Activated CD4-positive, alpha-beta T cell treated with anti-CD3 and anti-CD28 coated beads for 36 hours (primary cell): Measurements from ENCODE around the gene INO80D. TPM values are rescaled to one million over a fixed set of nuclear protein-coding genes. Genes with fewer than 3 reads are reported as not detected.
"Not testable (repeated sequence)": the region's sequence is repeated elsewhere in the genome, so short reads cannot be mapped to it uniquely, and the experiment has no call there.

Experiments used
- ATAC-seq: fragments of 200-7000 bp; cut with Tn5 transposase; one replicate; pipeline ENCODE4 v1.10.0; 2021; ENCODE audit warnings: mild to moderate bottlenecking, moderate library complexity
- CTCF ChIA-PET: fragments of 350-600 bp; sonication (Branson Sonifier 250); formaldehyde crosslinking; loops from one replicate; lab custom pipeline; 2021; ENCODE audit warnings: antibody characterized with exemption; lab: Charles Lee
- POLR2A ChIA-PET: fragments of 350-600 bp; sonication (Branson Sonifier 250); formaldehyde crosslinking; loops from one replicate; lab custom pipeline; 2021; ENCODE audit warnings: antibody characterized with exemption, inconsistent platforms; lab: Charles Lee
- DNase-seq: peaks from one replicate; pipeline ENCODE4 v3.0.0-alpha.2; 2020
- H3K27ac Mint-ChIP-seq: one replicate; pipeline ENCODE4 v1.8.0; 2021; ENCODE audit warnings: mixed read lengths
- H3K27me3 Mint-ChIP-seq: one replicate; pipeline ENCODE4 v1.8.0; 2021; ENCODE audit warnings: mixed read lengths
- H3K36me3 Mint-ChIP-seq: one replicate; pipeline ENCODE4 v1.8.0; 2021; ENCODE audit warnings: low read depth, mixed read lengths
- H3K4me1 Mint-ChIP-seq: one replicate; pipeline ENCODE4 v1.8.0; 2021; ENCODE audit warnings: mixed read lengths
- H3K4me3 Mint-ChIP-seq: one replicate; pipeline ENCODE4 v1.8.0; 2021; ENCODE audit warnings: mild to moderate bottlenecking, moderate library complexity, mixed read lengths
- H3K9me3 Mint-ChIP-seq: one replicate; pipeline ENCODE4 v1.8.0; 2021; ENCODE audit warnings: low read depth, mixed read lengths
- intact Hi-C, 2 experiments: fragments of 100-400 bp; cut with DNase I in 1 of 2; cut with micrococcal nuclease in 1 of 2; formaldehyde crosslinking; loops; one replicate each; pipeline versions ENCODE4 v1.14.2 to v1.15.1; 2022 to 2024; cut with DNase I, micrococcal nuclease
- total RNA-seq, 2 experiments: library from RNA; stranded (reverse); gene quantifications; one replicate each; pipeline ENCODE4 v1.2.3, GENCODE V29; 2021

INO80D gene
- total RNA-seq, 2 experiments from 2014 or later = 17.6 to 18.9 TPM

DNA sequence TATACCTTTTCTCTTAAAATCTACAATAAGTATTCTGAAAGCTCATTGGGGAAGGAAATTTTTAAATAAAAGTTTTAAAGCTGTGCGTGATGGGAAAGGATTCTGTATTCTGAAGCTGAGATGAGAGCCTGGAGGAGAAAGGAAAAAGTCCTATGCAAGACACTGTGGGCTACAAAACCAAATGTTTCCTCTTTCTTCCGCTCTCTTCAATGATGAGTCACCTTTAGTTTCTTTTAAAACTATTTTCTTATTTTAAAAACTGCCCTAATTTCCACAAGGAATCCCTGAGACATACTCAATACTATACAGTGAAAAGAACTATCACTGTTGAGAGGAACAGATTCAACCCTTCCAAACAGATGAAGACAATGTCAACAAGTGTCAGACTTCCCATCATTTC is 87.4 kb downstream of the INO80D start:
- intact Hi-C loops = no loop called here
- POLR2A ChIA-PET = interaction anchor here (0.6 kb wide), 1 partner anchor 25 kb away, joined by 4 read pairs; no protein-coding TSS in a partner anchor
- peaks cover 22% of the 10 kb centered on the region for H3K36me3 Mint-ChIP-seq
- H3K9me3 Mint-ChIP-seq = no peaks in the 10 kb centered on the region
- no peaks in the 10 kb centered on the region for H3K27me3 Mint-ChIP-seq
- no peak for DNase-seq
- H3K4me1 Mint-ChIP-seq = peaks cover 7% of the 10 kb centered on the region
- no peak overlapping the region for H3K27ac Mint-ChIP-seq
- no peak for ATAC-seq
- no peak overlapping the region for H3K4me3 Mint-ChIP-seq
- CTCF ChIA-PET = interaction anchor here (0.7 to 1.1 kb wide), 3 partner anchors 10 to 202 kb away, joined by 3 to 4 read pairs (median 3); no protein-coding TSS in a partner anchor

DNA sequence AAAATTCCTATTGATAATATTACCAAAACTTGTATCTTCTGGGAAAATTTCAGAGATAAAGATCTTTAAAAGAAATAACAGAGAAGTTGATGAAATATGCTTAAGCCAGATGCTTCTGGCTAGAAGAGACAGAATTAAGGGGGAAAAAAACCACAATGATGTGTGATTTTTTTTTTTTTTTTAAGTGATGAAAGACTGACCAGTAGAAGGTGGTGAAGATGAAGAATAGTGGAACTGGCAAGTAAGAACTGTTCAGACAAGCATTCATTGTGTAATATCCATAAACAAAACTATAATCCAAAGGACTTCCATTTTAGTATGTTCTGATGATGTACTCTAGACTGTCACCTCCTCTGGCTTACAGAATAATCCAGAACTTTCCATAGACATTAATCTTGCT is 89.8 kb downstream of the INO80D start:
- Mint-ChIP-seq H3K27me3 (no peaks in the 10 kb centered on the region), H3K4me3 (no peak overlapping the region), H3K4me1 (peaks cover 7% of the 10 kb centered on the region), H3K9me3 (no peaks in the 10 kb centered on the region), H3K36me3 (peaks cover 25% of the 10 kb centered on the region), H3K27ac (no peak overlapping the region)
- intact Hi-C loops = no loop called here
- ChIA-PET POLR2A (no interaction called here), CTCF (interaction anchor here (1.1 to 1.8 kb wide), 2 partner anchors 10 to 23 kb away, joined by 3 to 4 read pairs; no protein-coding TSS in a partner anchor)
- no peak for DNase-seq
- no peak for ATAC-seq

DNA sequence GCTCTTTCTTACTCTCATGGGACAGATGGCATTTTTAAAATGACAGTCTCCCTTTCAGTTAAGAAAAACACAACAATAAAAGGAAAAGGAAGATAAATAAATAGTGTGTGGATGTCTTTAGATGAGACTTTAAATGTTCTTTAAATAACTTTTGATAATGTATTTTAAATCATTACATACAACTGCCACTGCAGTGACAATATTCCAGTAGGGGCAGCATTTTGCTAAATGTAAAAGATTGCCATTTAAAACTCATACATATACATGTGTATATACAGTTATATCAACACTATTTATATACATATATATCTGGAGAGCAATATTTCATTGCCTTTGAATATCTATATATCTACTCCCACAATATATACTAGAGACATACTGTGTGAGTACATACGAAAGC is 90.7 kb downstream of the INO80D start:
- intact Hi-C loops = no loop called here
- H3K27me3 Mint-ChIP-seq = no peaks in the 10 kb centered on the region
- ChIA-PET POLR2A (no interaction called here), CTCF (interaction anchor here (0.6 to 1.1 kb wide), 2 partner anchors 24 to 1979 kb away, joined by 3 read pairs; no protein-coding TSS in a partner anchor)
- no peaks in the 10 kb centered on the region for H3K9me3 Mint-ChIP-seq
- no peak overlapping the region for H3K27ac Mint-ChIP-seq
- ATAC-seq = no peak
- DNase-seq = no peak
- H3K4me1 Mint-ChIP-seq = peaks cover 7% of the 10 kb centered on the region
- no peak overlapping the region for H3K4me3 Mint-ChIP-seq
- peaks cover 23% of the 10 kb centered on the region for H3K36me3 Mint-ChIP-seq

DNA sequence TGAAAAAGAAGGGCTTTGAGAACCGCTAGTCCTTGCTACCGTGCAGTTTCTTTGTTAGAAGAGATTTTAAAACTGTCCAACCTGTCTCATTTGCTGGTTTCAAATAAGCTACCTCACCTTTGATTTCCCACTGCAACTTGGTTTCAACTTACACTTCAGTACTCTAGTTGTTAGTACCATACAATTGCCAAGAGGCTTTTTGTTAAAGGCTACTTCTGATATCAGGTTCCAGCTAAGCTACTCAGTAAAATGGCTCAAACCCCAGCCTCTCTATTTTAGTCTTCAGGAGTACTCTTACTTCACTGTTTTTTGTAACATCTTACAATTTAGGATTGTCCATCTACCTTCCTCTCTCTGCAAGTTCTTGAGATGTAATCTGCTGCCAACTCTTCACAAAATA is 91.6 kb downstream of the INO80D start:
- intact Hi-C loops = no loop called here
- CTCF ChIA-PET = interaction anchor here (0.8 kb wide), 1 partner anchor 12 kb away, joined by 4 read pairs; no protein-coding TSS in a partner anchor
- Mint-ChIP-seq H3K27me3 (no peaks in the 10 kb centered on the region), H3K36me3 (peaks cover 23% of the 10 kb centered on the region), H3K4me3 (no peak overlapping the region), H3K4me1 (peaks cover 7% of the 10 kb centered on the region), H3K9me3 (no peaks in the 10 kb centered on the region), H3K27ac (no peak overlapping the region)
- POLR2A ChIA-PET = no interaction called here
- DNase-seq = no peak
- ATAC-seq = no peak

DNA sequence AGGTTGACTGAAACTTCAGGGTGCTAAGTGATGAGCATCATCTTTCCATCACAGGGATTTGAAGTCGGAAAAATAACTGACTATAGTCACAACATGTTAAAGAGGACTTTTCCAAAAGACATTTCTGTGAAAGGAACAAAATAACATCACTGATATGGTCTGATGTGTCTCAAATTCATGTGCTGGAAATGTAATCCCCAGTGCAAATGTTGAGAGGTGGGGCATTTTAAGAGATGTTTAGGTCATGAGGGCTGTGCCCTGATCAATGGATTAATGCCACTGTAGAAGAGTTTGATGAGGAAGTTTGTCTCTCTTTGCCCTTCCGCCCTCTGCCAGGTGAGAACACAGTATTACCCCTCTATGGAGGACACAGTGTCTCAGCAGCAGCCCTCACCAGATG is 95.9 kb downstream of the INO80D start:
- no peak for DNase-seq
- H3K27ac Mint-ChIP-seq = no peak overlapping the region
- H3K36me3 Mint-ChIP-seq = peaks cover 16% of the 10 kb centered on the region
- no peak overlapping the region for H3K4me3 Mint-ChIP-seq
- CTCF ChIA-PET = no interaction called here
- H3K9me3 Mint-ChIP-seq = no peaks in the 10 kb centered on the region
- no peaks in the 10 kb centered on the region for H3K27me3 Mint-ChIP-seq
- POLR2A ChIA-PET = no interaction called here
- no peaks in the 10 kb centered on the region for H3K4me1 Mint-ChIP-seq
- no peak for ATAC-seq
- intact Hi-C loops = no loop called here

DNA sequence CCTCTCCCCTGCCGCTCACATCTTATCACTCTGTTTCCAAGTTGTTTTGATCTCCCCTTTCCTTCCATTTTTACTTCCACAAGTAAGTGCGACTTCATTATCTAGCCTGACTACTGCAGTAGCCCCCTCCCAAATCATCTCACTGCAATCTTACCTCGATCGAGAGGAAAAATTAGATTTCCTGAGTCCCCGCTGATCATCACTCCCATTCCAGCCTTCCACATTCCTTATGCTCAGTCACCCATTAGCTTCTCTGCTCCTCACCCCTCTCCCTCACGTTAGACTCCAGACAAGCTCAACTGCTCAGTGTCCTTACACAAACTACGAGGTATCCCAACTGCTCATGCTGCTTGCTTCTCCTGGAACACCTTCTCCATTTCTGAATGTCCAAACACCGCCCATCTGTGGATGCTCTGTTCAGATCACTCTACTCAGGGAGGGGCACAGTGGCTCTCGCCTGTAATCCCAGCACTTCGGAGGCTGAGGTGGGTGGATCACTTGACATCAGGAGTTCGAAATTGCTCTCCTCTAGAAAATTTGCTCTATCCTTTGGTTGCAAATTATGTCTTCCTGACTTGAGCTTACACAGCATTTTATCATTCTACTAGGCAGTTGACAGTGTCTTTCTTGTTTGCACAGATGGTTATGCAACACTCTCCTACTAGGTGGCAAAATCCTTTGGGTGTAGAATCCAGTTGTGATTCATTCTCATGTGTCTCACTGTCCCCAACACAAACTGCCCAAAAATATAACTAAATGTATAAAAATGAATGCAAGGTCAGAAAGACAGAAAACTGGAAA is 96.5 kb downstream of the INO80D start:
- DNase-seq = no peak
- H3K27ac Mint-ChIP-seq = no peak overlapping the region
- H3K4me3 Mint-ChIP-seq = no peak overlapping the region
- intact Hi-C loops = no loop called here
- ChIA-PET CTCF (no interaction called here), POLR2A (no interaction called here)
- H3K4me1 Mint-ChIP-seq = no peaks in the 10 kb centered on the region
- no peak for ATAC-seq
- no peaks in the 10 kb centered on the region for H3K9me3 Mint-ChIP-seq
- peaks cover 14% of the 10 kb centered on the region for H3K36me3 Mint-ChIP-seq
- no peaks in the 10 kb centered on the region for H3K27me3 Mint-ChIP-seq

DNA sequence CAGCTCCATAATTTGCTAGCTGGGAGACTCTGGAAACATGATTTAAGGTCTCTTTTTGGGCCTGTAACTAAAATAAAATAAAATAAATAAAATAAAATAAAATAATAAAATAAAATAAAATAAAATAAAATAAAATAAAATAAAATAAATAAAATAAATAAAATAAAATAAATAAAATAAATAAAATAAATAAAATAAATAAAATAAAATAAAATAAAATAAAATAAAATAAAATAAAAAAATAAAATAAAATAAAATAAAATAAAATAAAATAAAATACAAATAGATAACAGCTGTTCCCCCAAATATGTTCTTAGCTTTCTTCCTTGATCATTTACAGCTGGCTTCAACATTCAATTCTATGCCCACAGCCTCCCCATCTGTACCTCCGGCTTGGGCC is 97.3 kb downstream of the INO80D start:
- peaks cover 12% of the 10 kb centered on the region for H3K36me3 Mint-ChIP-seq
- H3K4me1 Mint-ChIP-seq, POLR2A ChIA-PET: not testable (repeated sequence)

DNA sequence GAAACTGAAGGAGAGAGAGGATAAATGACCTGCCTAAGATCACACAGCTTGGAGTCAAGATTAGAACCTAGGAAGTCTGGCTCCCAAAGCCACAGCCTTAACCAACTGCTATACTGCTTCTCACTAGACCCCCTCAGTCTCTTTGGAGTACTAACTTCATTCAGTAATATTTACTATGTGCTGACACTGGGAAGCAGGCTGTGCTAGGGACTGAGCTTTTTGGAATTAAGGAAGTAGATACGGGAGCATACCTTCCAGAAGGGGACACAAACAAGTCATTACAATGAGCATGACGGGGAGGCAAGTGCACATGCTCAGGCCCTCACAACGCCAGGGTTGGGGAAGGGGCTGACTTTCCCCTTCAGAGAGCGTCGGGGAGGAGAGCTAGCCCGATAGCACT is 97.7 kb downstream of the INO80D start:
- peaks cover 8% of the 10 kb centered on the region for H3K36me3 Mint-ChIP-seq
- no peak for DNase-seq
- intact Hi-C loops = no loop called here
- H3K27me3 Mint-ChIP-seq = no peaks in the 10 kb centered on the region
- no peaks in the 10 kb centered on the region for H3K9me3 Mint-ChIP-seq
- no peak overlapping the region for H3K4me3 Mint-ChIP-seq
- H3K27ac Mint-ChIP-seq = no peak overlapping the region
- ChIA-PET CTCF (no interaction called here), POLR2A (no interaction called here)
- ATAC-seq = no peak
- peaks cover 2% of the 10 kb centered on the region for H3K4me1 Mint-ChIP-seq

More for the DNA sequence above, 97.3 kb downstream of the INO80D start:
- CTCF ChIA-PET, ATAC-seq, H3K9me3 Mint-ChIP-seq, H3K27ac Mint-ChIP-seq, intact Hi-C loops, H3K27me3 Mint-ChIP-seq, DNase-seq, H3K4me3 Mint-ChIP-seq: not testable (repeated sequence)

DNA sequence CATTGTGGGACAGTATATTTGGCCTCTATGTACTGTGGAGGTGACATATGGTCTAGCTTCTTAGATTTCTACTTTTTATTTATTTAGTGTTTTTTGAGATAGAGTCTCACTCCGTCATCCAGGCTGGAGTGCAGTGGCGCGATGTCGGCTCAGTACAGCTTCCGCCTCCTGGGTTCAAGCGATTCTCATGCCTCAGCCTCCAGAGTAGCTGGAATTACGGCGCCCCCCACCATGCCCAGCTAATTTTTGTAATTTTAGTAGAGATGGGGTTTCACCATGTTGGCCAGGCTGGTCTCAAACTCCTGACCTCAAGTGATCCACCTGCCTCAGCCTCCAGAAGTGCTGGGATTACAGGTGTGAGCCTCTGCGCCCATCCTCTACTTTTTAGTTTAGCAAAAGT is 99.6 kb downstream of the INO80D start:
- H3K4me3 Mint-ChIP-seq, H3K4me1 Mint-ChIP-seq, H3K9me3 Mint-ChIP-seq, DNase-seq, POLR2A ChIA-PET, H3K27ac Mint-ChIP-seq, H3K36me3 Mint-ChIP-seq, ATAC-seq, intact Hi-C loops, H3K27me3 Mint-ChIP-seq: not testable (repeated sequence)
- CTCF ChIA-PET = interaction anchor here (1.0 to 1.3 kb wide), 3 partner anchors 10 to 26 kb away, joined by 3 to 5 read pairs (median 4); no protein-coding TSS in a partner anchor

DNA sequence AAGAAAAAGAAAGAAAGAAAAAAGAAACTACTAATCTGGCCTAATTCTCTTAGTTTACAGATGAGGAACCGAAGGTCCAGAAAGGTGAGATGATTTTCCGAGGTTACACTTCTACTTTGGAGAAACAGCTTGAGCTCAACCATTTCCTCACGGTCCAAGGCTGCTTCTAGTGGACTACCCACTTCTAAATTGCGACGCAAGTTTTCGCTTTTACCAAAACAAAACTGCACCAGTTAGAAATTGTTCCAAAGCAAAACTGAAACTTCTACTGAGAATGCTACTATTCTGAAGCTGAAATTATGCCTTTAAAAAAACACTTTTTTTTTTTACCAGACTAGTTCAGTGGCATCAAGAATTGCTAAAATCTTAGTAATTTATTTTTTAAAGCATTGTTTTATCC is 101.6 kb downstream of the INO80D start:
- CTCF ChIA-PET = interaction anchor here (0.6 to 1.2 kb wide), 2 partner anchors 115 to 498 kb away, joined by 3 read pairs; no protein-coding TSS in a partner anchor
- DNase-seq (no peak), ATAC-seq (peak; percentile 36)
- peaks cover 2% of the 10 kb centered on the region for H3K4me1 Mint-ChIP-seq
- no peak overlapping the region for H3K4me3 Mint-ChIP-seq
- intact Hi-C loops = no loop called here
- H3K9me3 Mint-ChIP-seq = no peaks in the 10 kb centered on the region
- H3K27me3 Mint-ChIP-seq = no peaks in the 10 kb centered on the region
- no peaks in the 10 kb centered on the region for H3K36me3 Mint-ChIP-seq
- POLR2A ChIA-PET = interaction anchor here (0.6 kb wide), 2 partner anchors 102 to 176 kb away, joined by 3 to 4 read pairs; partner anchors contain the start of gene INO80D
- no peak overlapping the region for H3K27ac Mint-ChIP-seq

DNA sequence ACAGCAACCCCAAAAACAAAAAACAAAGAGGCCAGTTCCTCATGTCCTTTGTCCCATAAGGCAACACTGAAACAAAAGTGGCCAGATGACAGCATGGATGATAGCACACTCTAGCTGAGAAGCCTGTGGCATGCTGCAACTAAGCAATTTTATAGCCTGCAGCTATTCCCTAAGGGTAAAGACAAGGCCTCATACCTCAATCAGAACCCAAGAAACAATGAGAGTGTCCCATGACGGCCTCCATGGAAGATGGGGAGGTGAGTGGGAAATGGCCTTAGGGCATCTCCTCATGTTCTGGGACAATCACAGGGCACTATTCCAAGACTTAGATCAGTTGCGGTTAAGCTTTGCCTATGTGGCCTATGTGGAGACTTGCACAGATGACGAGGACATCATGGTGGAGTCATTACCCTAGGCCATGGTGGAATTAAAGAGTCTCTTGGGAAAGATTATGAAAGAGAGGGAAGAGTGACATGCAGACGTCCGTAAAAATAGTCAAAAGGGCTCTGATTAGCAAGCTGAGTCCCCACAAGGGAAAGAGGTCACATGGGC is 103.1 kb downstream of the INO80D start:
- DNase-seq (no peak), ATAC-seq (no peak)
- Mint-ChIP-seq H3K36me3 (no peaks in the 10 kb centered on the region), H3K27ac (no peak overlapping the region), H3K9me3 (no peaks in the 10 kb centered on the region), H3K4me3 (no peak overlapping the region), H3K27me3 (peaks cover 3% of the 10 kb centered on the region), H3K4me1 (peaks cover 2% of the 10 kb centered on the region)
- CTCF ChIA-PET = interaction anchor here (0.5 to 0.7 kb wide), 3 partner anchors 139 to 1323 kb away, joined by 3 to 4 read pairs (median 3); no protein-coding TSS in a partner anchor
- intact Hi-C loops = no loop called here
- POLR2A ChIA-PET = no interaction called here
